Measurements from ENCODE around the gene INPP4A.

DNA sequence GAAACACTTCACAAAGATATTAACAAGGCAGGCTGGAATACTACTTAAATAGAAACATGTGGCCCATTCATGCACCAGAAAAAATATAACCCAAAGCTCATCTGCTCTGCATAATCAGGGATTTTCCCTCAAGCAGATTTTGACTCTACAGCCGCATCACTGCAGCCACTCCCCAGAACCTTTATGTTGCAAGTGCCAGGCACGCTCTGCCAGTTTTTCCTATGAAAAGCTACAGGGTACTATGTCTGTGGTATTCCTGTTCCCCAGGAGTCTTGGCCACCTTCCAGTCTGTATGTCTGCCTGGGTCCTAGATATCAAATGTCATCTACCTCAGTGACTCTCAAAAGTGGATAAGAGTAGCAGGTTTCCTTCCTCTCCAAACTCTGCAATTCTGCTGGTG lies 159.9 kb downstream of the INPP4A start:
- no peak for TF ChIP-seq EZH2phosphoT487 (IDR thresholded peaks at IDR 0.05; ENCODE audit: low read depth)
- TF ChIP-seq, protein P1, sequence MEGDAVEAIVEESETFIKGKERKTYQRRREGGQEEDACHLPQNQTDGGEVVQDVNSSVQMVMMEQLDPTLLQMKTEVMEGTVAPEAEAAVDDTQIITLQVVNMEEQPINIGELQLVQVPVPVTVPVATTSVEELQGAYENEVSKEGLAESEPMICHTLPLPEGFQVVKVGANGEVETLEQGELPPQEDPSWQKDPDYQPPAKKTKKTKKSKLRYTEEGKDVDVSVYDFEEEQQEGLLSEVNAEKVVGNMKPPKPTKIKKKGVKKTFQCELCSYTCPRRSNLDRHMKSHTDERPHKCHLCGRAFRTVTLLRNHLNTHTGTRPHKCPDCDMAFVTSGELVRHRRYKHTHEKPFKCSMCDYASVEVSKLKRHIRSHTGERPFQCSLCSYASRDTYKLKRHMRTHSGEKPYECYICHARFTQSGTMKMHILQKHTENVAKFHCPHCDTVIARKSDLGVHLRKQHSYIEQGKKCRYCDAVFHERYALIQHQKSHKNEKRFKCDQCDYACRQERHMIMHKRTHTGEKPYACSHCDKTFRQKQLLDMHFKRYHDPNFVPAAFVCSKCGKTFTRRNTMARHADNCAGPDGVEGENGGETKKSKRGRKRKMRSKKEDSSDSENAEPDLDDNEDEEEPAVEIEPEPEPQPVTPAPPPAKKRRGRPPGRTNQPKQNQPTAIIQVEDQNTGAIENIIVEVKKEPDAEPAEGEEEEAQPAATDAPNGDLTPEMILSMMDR (IDR thresholded peaks at IDR 0.05; ENCODE audit: low read depth, low read length), result no peak

All from OCI-LY3 (cell line).